Measurements from ENCODE around the gene STON2. TPM values are rescaled to one million over a fixed set of nuclear protein-coding genes. Genes with fewer than 3 reads are reported as not detected.

The STON2 gene
- total and polyA plus RNA-seq, 12 donors, result 0.33 to 14.5 (median 5.7) TPM

DNA sequence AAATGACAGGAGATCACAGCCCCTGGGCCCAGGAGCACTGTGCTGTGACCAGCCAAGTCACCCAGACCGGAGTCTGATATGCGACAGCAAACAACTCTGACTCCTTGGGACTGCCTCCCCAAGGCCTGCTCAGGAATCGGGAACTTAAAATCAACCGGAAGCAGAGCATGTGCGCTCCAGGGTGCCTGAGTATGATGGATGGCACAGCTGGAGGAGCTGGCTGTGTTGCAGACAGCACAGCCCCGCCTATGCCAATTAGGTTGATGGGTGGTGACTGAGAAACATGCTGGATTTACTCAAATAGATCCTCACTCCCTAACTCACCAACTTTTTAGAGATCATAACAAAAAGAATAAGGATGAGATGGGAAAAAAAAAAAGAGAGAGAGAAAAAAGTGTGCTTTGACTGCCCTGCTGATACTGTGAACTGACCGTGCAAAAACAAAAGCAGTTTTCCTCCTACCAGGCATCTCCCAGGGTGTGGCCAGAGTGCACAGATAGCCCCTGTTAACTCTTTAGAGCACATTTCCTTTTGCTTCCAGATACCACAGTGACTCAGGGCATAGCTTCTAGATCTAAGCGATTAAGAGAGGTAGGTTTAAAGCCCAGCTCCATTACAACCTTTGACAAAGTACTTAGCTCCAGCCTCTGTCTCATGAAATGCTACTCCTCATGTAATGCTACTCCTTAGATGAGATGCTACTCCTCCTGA is 27.4 kb upstream of the STON2 start:
- DNase-seq (peak; percentile 24 to 25), ATAC-seq (peak in 6 of 8 donors; percentile 30 to 48 (median 44))
- Histone ChIP-seq H3K9me3 (no peaks in the 10 kb centered on the region), H3K27me3 (peaks cover 0 to 50% (median 3%) of the 10 kb centered on the region in 7 donors), H3K36me3 (peaks cover 0 to 4% (median 0%) of the 10 kb centered on the region in 9 donors), H3K4me3 (no peak overlapping the region), H3K4me1 (peaks cover 0 to 34% (median 13%) of the 10 kb centered on the region in 9 donors), H3K27ac (peak overlapping the region in 4 of 10 donors; percentile 4 to 62 (median 27))
- intact Hi-C loops (cut with DNase I), result no loop called here
- TF ChIP-seq, protein P1, sequence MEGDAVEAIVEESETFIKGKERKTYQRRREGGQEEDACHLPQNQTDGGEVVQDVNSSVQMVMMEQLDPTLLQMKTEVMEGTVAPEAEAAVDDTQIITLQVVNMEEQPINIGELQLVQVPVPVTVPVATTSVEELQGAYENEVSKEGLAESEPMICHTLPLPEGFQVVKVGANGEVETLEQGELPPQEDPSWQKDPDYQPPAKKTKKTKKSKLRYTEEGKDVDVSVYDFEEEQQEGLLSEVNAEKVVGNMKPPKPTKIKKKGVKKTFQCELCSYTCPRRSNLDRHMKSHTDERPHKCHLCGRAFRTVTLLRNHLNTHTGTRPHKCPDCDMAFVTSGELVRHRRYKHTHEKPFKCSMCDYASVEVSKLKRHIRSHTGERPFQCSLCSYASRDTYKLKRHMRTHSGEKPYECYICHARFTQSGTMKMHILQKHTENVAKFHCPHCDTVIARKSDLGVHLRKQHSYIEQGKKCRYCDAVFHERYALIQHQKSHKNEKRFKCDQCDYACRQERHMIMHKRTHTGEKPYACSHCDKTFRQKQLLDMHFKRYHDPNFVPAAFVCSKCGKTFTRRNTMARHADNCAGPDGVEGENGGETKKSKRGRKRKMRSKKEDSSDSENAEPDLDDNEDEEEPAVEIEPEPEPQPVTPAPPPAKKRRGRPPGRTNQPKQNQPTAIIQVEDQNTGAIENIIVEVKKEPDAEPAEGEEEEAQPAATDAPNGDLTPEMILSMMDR (IDR thresholded peaks at IDR 0.05), result no peak
- WGBS, 2 donors, result 17 to 21% methylated on average over 8 of the region's 8 CpGs

DNA sequence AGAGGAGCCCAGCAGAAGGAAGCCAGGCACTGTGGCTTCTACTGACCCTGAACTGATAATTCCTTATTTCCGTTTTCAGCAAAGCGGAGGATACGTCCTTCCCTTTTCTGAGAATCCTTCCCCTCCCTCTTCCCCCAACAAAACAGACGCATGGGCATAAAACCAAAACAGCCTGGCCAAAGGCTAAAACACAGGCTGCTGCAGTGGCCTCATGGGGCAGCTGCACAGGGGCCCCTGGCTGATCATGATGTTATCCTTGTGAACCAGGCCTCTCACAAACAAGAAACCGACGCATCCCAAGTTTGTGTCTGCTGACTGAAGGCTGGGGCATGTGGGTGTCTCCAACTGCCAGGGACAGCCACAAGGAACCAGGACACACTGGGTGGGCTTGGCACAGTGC is 23.4 kb upstream of the STON2 start:
- Histone ChIP-seq H3K27ac (peak overlapping the region in 8 of 10 donors; percentile 18 to 85 (median 64)), H3K9me3 (no peaks in the 10 kb centered on the region), H3K36me3 (peaks cover 0 to 4% (median 0%) of the 10 kb centered on the region in 9 donors), H3K4me1 (peaks cover 0 to 43% (median 14%) of the 10 kb centered on the region in 9 donors), H3K27me3 (peaks cover 0 to 17% (median 0%) of the 10 kb centered on the region in 7 donors), H3K4me3 (peak overlapping the region in 2 of 10 donors; percentile 14 to 20)
- intact Hi-C loops (cut with DNase I), result no loop called here
- peak; percentile 32 to 74 for DNase-seq
- peak; percentile 53 to 92 (median 78) for ATAC-seq
- TF ChIP-seq, protein P1 (IDR thresholded peaks at IDR 0.05), result no peak
- 27 to 42% methylated on average over 6 of the region's 6 CpGs for WGBS, 2 donors

DNA sequence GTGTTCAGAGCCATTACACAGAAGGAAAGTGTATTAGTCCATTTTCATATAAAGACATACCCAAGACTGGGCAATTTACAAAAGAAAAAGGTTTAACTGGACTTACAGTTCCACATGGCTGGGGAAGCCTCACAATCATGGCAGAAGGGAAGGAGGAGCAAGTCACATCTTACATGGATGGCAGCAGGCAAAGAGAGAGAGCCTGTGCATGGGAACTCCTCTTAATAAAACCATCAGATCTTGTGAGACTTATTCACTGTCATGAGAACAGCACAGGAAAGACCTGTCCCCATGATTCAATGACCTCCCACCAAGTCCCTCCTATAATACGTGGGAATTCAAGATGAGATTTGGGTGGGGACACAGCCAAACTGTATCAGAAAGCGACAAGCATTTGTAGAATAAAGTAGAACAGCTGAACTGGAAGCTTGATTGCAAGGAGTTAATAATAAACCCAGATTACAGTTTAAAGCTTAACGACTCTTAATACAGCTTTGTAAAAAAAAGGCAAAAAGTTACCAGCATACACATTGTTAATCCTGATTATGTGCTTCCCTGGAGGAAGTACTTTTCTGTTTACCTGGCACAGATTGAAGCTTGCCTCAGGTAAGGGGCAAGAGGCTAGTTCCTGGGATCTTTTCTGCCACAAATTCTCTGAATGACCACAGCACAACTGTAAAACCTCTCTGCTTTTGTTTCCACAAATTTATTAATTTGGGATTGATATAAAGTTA is 18.1 kb upstream of the STON2 start:
- H3K36me3 ChIP-seq, result no peaks in the 10 kb centered on the region
- H3K9me3 ChIP-seq, result no peaks in the 10 kb centered on the region
- peaks cover 0 to 39% (median 7%) of the 10 kb centered on the region in 9 donors for H3K4me1 ChIP-seq
- H3K27ac ChIP-seq, result no peak overlapping the region
- H3K27me3 ChIP-seq, result peaks cover 0 to 10% (median 0%) of the 10 kb centered on the region in 7 donors
- TF ChIP-seq, protein P1 (IDR thresholded peaks at IDR 0.05), result no peak
- intact Hi-C loops (cut with DNase I), result no loop called here
- WGBS, 2 donors, result 85 to 87% methylated on average over 3 of the region's 3 CpGs
- no peak overlapping the region for H3K4me3 ChIP-seq
- DNase-seq, result no peak
- ATAC-seq, result no peak

DNA sequence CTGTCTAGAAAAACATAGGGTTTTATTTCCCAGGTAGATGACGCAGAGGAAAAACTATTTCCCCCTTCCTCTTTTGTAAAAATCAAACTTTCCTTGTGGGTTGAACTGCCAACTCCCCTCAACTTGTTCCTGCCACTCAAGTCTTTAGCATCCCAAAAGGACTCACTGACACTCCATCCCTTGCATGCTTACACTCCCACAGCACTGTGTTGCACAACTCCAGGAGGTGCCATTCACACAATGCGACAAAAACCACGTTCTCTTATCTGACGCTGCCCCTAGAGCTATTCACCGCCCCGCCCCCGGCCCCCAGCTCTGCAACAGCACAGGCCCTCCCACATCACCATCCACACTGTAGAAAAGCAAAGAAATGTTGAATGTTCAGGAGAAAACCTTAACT is 16.9 kb upstream of the STON2 start:
- Histone ChIP-seq H3K4me1 (peaks cover 0 to 26% (median 0%) of the 10 kb centered on the region in 9 donors), H3K36me3 (no peaks in the 10 kb centered on the region), H3K4me3 (no peak overlapping the region), H3K27me3 (peaks cover 0 to 10% (median 0%) of the 10 kb centered on the region in 7 donors), H3K9me3 (no peaks in the 10 kb centered on the region), H3K27ac (no peak overlapping the region)
- ATAC-seq (no peak), DNase-seq (no peak)
- TF ChIP-seq, protein P1 (IDR thresholded peaks at IDR 0.05), result no peak
- intact Hi-C loops (cut with DNase I), result no loop called here
- WGBS, 2 donors, result 65 to 70% methylated on average over 7 of the region's 7 CpGs
